ENCODE data around the gene GSTO1.

- TF ChIP-seq WIZ (CRISPR knock-in tag; IDR thresholded peaks at IDR 0.05) = no peak
- no peak for TF ChIP-seq LBX2 (CRISPR knock-in tag; IDR thresholded peaks at IDR 0.05; ENCODE audit: borderline replicate concordance)
- TF ChIP-seq SMC3 (IDR thresholded peaks at IDR 0.05; ENCODE audit: low read length) = no peak
- TF ChIP-seq SOX6 (IDR thresholded peaks at IDR 0.05) = no peak
- no peak for TF ChIP-seq SOX6 (CRISPR knock-in tag; IDR thresholded peaks at IDR 0.05)
- TF ChIP-seq CTCF (CRISPR knock-in tag; IDR thresholded peaks at IDR 0.05) = no peak
These were observed 9.5 kb upstream of the GSTO1 start for GRCh38 chr10:104245066-104245632.

Data from HepG2 (cell line).